ENCODE measurements around the gene HSPA1A.
"Not testable (repeated sequence)": the region's sequence is repeated elsewhere in the genome, so short reads cannot be mapped to it uniquely, and the experiment has no call there.

Gene HSPA1A

DNA sequence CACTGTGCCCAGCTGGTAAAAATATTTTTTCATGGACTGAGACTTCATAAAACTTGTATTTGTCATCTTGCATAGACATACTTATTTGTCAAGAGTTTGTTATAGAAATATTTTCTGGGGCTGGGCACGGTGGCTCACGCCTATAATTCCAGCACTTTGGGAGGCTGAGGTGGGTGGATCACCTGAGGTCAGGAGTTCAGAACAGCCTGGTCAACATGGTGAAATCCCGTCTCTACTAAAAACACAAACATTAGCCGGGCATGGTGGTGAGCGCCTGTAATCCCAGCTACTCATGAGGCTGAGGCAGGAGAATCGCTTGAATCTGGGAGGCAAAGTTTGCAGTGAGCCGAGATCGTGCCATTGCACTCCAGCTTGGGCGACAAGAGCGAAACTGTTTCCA is 6.7 kb upstream of the HSPA1A start:
- not testable (repeated sequence) for DNase-seq (ENCODE audit: low spot score)

GRCh38 chr6:31811645-31812044 is 3.7 kb upstream of the HSPA1A start:
- no peak for DNase-seq (ENCODE audit: low spot score)

DNA sequence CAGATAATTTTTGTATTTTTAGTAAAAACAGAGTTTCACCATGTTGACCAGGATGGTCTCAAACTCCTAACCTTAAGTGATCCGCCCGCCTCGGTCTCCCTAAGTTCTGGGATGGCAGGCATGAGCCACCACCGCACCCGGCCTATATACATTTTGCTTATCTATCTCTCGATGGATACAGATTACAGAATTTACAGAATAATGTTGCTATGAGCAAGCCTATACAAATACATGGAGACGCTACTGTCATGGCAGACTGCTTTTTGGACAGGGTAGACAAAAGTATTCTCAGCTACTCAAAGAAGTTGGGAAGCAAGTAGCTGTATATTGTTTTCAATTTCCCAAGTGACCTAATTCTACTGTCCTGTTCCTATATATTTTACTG is 1.9 kb upstream of the HSPA1A start:
- no peak for DNase-seq (ENCODE audit: low spot score)

DNA sequence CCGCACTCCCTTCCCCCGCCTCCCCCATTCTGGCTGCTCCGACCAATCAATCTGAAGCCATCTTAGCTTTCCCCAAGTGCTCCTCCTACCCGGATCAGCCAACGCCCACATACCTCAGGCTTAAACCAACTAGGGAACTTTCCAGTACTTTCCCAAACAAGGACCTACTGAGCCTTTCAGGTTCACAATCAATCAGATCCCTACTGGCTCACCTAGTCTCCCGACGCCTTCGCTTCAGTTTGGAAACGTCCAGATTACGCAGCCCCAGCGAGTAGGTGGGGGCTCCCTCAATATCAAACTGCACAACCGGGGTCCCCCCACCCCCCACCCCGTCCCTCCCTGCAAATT is 692 bp upstream of the HSPA1A start:
- no peak for DNase-seq (ENCODE audit: low spot score)

DNA sequence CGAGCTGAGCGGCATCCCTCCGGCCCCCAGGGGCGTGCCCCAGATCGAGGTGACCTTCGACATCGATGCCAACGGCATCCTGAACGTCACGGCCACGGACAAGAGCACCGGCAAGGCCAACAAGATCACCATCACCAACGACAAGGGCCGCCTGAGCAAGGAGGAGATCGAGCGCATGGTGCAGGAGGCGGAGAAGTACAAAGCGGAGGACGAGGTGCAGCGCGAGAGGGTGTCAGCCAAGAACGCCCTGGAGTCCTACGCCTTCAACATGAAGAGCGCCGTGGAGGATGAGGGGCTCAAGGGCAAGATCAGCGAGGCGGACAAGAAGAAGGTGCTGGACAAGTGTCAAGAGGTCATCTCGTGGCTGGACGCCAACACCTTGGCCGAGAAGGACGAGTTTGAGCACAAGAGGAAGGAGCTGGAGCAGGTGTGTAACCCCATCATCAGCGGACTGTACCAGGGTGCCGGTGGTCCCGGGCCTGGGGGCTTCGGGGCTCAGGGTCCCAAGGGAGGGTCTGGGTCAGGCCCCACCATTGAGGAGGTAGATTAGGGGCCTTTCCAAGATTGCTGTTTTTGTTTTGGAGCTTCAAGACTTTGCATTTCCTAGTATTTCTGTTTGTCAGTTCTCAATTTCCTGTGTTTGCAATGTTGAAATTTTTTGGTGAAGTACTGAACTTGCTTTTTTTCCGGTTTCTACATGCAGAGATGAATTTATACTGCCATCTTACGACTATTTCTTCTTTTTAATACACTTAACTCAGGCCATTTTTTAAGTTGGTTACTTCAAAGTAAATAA is 2.0 kb downstream of the HSPA1A start:
- not testable (repeated sequence) for DNase-seq (ENCODE audit: low spot score)

GRCh38 chr6:31817929-31818511 is 2.7 kb downstream of the HSPA1A start:
- not testable (repeated sequence) for DNase-seq (ENCODE audit: low spot score)

DNA sequence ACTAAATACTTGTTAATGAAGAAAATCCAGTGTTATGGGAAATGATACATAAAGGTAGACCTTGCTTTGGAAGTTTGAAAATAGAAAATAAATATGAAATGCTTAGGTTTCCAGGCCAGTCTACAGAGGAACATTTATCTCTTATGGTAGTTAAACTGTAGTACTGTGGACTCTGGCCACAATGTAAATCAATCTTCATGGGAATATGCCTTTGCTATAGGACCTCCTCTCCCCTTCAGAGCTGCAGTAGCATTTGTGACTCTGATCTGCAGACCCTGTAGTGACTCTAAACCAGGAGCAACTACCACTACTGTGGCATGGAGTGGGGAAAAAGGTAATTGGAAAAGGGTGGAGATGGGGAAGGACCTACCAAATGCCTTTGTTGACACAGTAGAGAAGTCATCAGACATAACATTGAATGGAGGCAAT is 4.5 kb downstream of the HSPA1A start:
- no peak for DNase-seq (ENCODE audit: low spot score)

- DNase-seq (ENCODE audit: low spot score): not testable (repeated sequence)
Measured at GRCh38 chr6:31820399-31820798, 5.1 kb downstream of the HSPA1A start.

DNA sequence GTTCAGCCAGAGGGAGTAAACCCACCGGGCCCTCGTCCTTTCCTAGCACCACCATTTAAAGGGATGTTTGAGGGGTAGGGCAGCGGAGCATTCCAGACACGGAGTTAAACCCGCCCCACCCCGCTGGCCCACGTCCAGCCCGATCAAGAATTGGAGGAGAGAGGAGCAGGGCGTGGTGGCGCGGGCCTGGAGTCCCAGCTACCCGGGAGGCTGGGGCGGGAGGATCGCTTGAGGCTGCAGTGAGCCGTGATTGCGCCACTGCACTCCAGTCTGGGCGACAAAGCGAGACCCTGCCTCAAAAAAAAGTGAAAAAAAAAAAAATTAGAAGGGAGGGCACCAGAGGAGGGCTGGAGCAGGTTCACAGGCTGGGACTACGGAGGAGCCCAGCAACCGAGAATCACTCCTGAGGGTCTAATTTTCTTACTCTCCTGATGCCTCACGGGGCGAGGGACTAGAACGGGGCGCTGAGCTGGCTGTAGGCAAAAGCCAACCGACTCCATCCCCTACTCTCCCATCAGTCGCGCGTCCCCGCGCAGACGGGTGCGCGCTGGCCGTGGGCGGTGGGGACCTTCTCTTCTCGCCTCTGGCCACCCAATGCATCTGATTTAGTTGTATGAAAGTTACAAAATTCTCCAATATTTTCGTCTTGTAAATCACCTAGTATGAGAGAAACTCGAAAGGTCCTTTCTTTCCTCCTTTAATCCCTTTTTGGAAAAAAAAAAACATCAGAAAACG is 6.1 kb downstream of the HSPA1A start:
- DNase-seq (ENCODE audit: low spot score): peak; percentile 68

DNA sequence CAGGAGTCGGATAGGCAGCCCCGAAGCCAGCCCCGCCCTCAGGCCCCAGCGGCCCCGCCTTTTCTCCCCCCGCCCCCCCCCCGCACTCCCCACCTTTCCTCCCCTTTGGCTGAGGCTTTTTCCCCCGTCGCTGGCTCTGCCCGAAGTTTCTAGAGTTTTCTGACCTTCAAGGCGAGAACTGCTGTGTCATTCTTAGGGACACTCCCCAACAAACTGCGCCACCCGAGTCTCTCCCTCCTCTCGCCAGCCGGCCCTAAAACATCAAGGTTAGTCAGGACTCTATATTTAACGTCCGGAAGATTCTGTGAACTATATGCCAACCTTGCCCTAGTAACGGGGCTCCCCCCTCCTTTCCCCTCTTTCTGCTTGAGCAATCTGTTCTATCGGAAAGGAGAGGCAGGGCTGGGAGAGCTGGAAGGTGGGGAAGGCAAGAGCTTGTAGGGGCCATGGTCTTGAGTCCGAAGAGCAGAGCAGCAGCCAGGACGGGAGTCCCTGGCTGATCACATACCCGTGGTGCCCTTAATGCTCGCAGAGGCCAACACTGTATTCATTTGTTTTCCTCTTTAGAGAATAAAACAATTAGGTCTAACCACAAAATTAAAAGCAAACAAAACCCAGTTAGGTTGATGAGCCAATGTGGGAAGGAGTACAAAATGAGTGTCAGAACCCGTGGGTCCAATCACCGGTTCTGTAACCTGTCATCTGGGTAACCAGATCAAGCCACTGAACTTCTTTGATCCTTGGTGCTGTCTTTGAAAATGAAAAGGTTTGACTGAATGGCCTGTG is 6.9 kb downstream of the HSPA1A start:
- DNase-seq (ENCODE audit: low spot score): peak; percentile 48

- DNase-seq (ENCODE audit: low spot score): not testable (repeated sequence)
Measured at GRCh38 chr6:31823592-31824196, 8.4 kb downstream of the HSPA1A start.

- DNase-seq (ENCODE audit: low spot score): no peak
Measured at GRCh38 chr6:31825553-31825952, 10.2 kb downstream of the HSPA1A start.

GRCh38 chr6:31826793-31827285 is 11.5 kb downstream of the HSPA1A start:
- DNase-seq (ENCODE audit: low spot score): no peak

GRCh38 chr6:31827286-31828079 is 12.1 kb downstream of the HSPA1A start, which contains the start of gene HSPA1B:
TSS of gene HSPA1B (plus strand) at chr6:31827738. CDS start at chr6:31827951, 213 bp downstream.
- peak; percentile 100 for DNase-seq (ENCODE audit: low spot score)

DNA sequence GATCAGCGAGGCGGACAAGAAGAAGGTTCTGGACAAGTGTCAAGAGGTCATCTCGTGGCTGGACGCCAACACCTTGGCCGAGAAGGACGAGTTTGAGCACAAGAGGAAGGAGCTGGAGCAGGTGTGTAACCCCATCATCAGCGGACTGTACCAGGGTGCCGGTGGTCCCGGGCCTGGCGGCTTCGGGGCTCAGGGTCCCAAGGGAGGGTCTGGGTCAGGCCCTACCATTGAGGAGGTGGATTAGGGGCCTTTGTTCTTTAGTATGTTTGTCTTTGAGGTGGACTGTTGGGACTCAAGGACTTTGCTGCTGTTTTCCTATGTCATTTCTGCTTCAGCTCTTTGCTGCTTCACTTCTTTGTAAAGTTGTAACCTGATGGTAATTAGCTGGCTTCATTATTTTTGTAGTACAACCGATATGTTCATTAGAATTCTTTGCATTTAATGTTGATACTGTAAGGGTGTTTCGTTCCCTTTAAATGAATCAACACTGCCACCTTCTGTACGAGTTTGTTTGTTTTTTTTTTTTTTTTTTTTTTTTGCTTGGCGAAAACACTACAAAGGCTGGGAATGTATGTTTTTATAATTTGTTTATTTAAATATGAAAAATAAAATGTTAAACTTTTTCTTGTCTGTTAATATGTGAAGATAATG is 14.4 kb downstream of the HSPA1A start:
- DNase-seq (ENCODE audit: low spot score): peak; percentile 59

- DNase-seq (ENCODE audit: low spot score): no peak
Measured at GRCh38 chr6:31830886-31831335, 15.6 kb downstream of the HSPA1A start.

DNA sequence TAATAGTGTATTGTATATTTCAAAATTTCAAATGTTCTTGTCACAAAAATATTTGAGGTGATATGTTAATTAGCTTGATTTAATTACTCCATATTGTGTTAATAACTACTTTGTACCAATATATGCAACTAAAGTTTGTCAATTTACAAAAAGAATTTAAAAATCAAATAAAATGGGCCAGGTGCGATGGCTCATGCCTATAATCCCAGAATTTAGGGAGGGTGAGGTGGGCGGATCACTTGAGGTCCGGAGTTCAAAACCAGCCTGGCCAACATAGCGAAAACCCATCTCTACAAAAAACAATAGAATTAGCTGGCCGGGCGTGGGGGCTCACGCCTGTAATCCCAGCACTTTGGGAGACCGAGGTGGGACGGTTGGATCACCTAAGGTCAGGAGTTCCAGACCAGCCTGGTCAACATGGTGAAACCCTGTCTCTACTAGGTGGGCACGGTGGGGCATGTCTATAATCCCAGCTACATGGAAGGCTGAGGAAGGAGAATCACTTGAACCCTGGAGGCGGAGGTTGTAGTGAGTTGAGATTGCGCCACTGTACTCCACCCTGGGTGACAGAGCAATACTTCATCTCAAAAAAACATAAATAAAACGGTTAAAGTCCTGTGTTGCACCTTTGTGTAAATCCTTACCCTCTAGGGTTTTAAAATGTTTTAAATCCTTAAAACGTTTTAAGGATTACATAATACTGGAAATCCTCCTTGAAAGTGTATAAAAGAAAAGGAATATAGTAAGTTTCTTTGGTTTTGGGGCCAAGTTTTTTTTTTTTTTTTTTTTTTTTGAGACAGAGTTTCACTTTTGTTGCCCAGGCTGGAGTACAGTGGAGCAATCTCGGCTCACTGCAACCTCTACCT is 16.2 kb downstream of the HSPA1A start:
- DNase-seq (ENCODE audit: low spot score): no peak

DNA sequence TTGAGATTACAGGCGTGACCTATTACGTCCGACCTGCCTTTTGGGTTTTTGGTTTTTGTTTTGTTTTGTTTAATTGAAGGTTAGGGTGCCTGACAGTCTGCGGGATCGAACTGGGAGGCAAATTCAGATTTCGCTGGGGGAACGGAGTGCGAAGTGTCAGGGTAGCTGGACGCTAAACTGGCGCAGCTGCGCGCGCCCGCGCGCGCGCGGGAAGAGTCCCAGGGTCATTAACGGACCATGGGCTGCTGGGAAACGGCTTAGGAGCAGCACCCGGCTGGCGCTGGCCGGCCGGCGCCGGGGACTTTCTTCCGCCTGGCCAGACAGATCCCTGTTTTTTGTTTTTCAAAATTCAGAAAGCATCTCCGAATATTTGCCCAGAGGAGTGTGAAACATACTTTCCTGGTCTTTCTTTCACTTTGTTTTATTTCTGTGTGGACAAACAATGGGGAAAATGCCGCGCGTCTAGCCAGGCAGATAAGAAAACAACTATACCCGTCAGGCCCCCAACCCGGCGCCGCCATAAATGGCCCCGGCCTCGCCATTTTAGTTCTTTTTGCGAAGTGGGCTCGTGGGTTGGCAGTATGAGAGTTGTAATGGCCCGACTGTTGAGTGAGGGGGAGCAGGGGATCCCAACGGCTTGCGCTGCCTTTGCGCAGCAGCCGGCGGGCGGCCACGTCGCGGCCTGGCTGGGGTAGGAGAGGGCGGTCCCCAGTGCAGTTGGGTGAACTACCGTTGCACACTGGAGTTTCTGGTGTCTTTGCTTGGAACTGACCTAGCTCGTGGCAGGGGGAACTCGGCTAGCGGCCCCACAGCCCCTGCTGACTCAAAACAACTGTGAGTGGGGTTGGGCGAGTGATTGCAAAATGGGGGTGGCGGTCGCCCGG is 19.3 kb downstream of the HSPA1A start:
- peak; percentile 92 for DNase-seq (ENCODE audit: low spot score)

All from SK-N-DZ (cell line).